OCI-LY7 (cell line): ENCODE results near the gene SLC47A1. TPM values are rescaled to one million over a fixed set of nuclear protein-coding genes. Genes with fewer than 3 reads are reported as not detected.

Source experiments
- BruUV-seq: library from RNA; stranded (reverse); fragments of 400-500 nt; replicated peaks from 2 replicates; lab custom pipeline; 2021; lab: Mats Ljungman, UMichigan
- CTCF ChIA-PET: fragments of 300-600 bp; sonication (Branson Sonifier 250); formaldehyde crosslinking; loops from one replicate; lab custom pipeline; 2022; ENCODE audit warnings: antibody characterized with exemption; ENCODE audit not compliant: unreplicated experiment; lab: Charles Lee
- POLR2A ChIA-PET: fragments of 300-600 bp; sonication (Branson Sonifier 250); formaldehyde crosslinking; loops from one replicate; lab custom pipeline; 2022; ENCODE audit warnings: antibody characterized with exemption; lab: Charles Lee
- DNase-seq: peaks from one replicate; pipeline ENCODE4 v3.0.0-alpha.2; 2015; ENCODE audit warnings: low spot score
- H2AFZ ChIP-seq: fragments of 200-600 bp; sonication (generic), shearing (Covaris generic); 2 replicates; pipeline ENCODE4 v1.6.1; 2014; ENCODE audit warnings: mild to moderate bottlenecking, antibody characterized with exemption, low read length, moderate library complexity
- H3K27ac ChIP-seq: fragments of 200-600 bp; sonication (generic); 2 replicates; pipeline ENCODE4 v1.5.1; 2014; ENCODE audit warnings: mixed run types, low read depth, mild to moderate bottlenecking, moderate library complexity, low read length, inconsistent platforms; ENCODE audit not compliant: poor library complexity, severe bottlenecking
- H3K36me3 ChIP-seq: fragments of 200-600 bp; sonication (generic); 2 replicates; pipeline ENCODE4 v1.6.1; 2014; ENCODE audit warnings: mild to moderate bottlenecking, antibody characterized with exemption, low read length, moderate library complexity, mixed read lengths; ENCODE audit not compliant: insufficient read depth
- H3K4me1 ChIP-seq: fragments of 200-600 bp; sonication (generic); 2 replicates; pipeline ENCODE4 v1.5.1; 2014; ENCODE audit warnings: mild to moderate bottlenecking, low read length; ENCODE audit not compliant: insufficient read depth, poor library complexity, severe bottlenecking
- H3K4me2 ChIP-seq: fragments of 200-600 bp; sonication (generic); 2 replicates; pipeline ENCODE4 v1.6.1; 2014; ENCODE audit warnings: mild to moderate bottlenecking, low read length
- H3K4me3 ChIP-seq: fragments of 200-600 bp; sonication (generic); 2 replicates; pipeline ENCODE4 v1.5.1; 2014; ENCODE audit warnings: mild to moderate bottlenecking, low read depth, low read length; ENCODE audit not compliant: poor library complexity, severe bottlenecking
- H3K79me2 ChIP-seq: fragments of 200-600 bp; sonication (generic); 2 replicates; pipeline ENCODE4 v1.6.1; 2016; ENCODE audit warnings: low read depth, mild to moderate bottlenecking, low read length, moderate library complexity, mixed read lengths; ENCODE audit not compliant: insufficient read depth
- H3K9me2 ChIP-seq: fragments of 200-600 bp; sonication (generic); 2 replicates; pipeline ENCODE4 v1.6.1; 2016; ENCODE audit warnings: mild to moderate bottlenecking, low read length, mixed read lengths; ENCODE audit not compliant: insufficient read depth
- H3K9me3 ChIP-seq: fragments of 200-600 bp; sonication (generic); 2 replicates; pipeline ENCODE4 v1.6.1; 2014; ENCODE audit warnings: mild to moderate bottlenecking, mixed run types, low read length, mixed read lengths
- H4K20me1 ChIP-seq: fragments of 200-600 bp; sonication (generic); 2 replicates; pipeline ENCODE4 v1.6.1; 2014; ENCODE audit warnings: mild to moderate bottlenecking, antibody characterized with exemption, low read length, moderate library complexity, mixed read lengths; ENCODE audit not compliant: insufficient read depth
- CTCF ChIP-seq: fragments of 200-600 bp; sonication (generic); conservative IDR thresholded peaks from 2 replicates; pipeline ENCODE4 v1.5.1; 2014; ENCODE audit warnings: mild to moderate bottlenecking, antibody characterized with exemption, low read length, moderate library complexity, mixed read lengths
- EZH2phosphoT487 ChIP-seq: fragments of 200-600 bp; sonication (generic); IDR thresholded peaks from 2 replicates; pipeline ENCODE4 v1.6.1; 2018; ENCODE audit warnings: low read depth, borderline replicate concordance, mild to moderate bottlenecking, mixed run types, antibody characterized with exemption, low read length, moderate library complexity, mixed read lengths
- intact Hi-C: fragments of 100-400 bp; cut with micrococcal nuclease; formaldehyde crosslinking; loops from one replicate; pipeline ENCODE4 v1.10.0; 2022; ENCODE audit not compliant: unreplicated experiment
- total RNA-seq, 2 experiments: library from RNA; depleted of rRNA in 1 of 2; stranded (reverse); fragments of >200 nt in 1 of 2; shearing (Covaris generic) in 1 of 2; gene quantifications; 2 replicates each; pipeline ENCODE4 v1.2.3, GENCODE V29; 2014 to 2022

Gene SLC47A1
- total RNA-seq, 2 experiments from 2014 or later: not detected

GRCh38 chr17:19555746-19556145, 22.1 kb downstream of the SLC47A1 start:
- intact Hi-C loops: no loop called here

GRCh38 chr17:19558946-19559345, 25.3 kb downstream of the SLC47A1 start:
- DNase-seq: no peak
- Histone ChIP-seq H4K20me1 (no peaks in the 10 kb centered on the region), H3K4me1 (peaks cover 8% of the 10 kb centered on the region), H3K79me2 (no peaks in the 10 kb centered on the region), H3K36me3 (no peaks in the 10 kb centered on the region), H2AFZ (no peak overlapping the region), H3K9me2 (no peaks in the 10 kb centered on the region), H3K9me3 (no peaks in the 10 kb centered on the region), H3K27ac (no peak overlapping the region), H3K4me3 (no peak overlapping the region), H3K4me2 (no peak overlapping the region)
- BruUV-seq: no TSS peak
- CTCF ChIA-PET: no interaction called here
- intact Hi-C loops: no loop called here
- TF ChIP-seq EZH2phosphoT487 (no peak), CTCF (no peak)
- POLR2A ChIA-PET: no interaction called here

More at GRCh38 chr17:19555746-19556145, 22.1 kb downstream of the SLC47A1 start:
- POLR2A ChIA-PET: interaction anchor here (0.6 kb wide), 2 partner anchors 8 to 45 kb away, joined by 3 to 4 read pairs; no protein-coding TSS in a partner anchor
- CTCF ChIA-PET: no interaction called here
- no peaks in the 10 kb centered on the region for H3K9me2 ChIP-seq
- H3K4me2 ChIP-seq: no peak overlapping the region
- BruUV-seq: no TSS peak
- no peak for DNase-seq
- no peak overlapping the region for H2AFZ ChIP-seq
- peaks cover 8% of the 10 kb centered on the region for H3K4me1 ChIP-seq
- no peaks in the 10 kb centered on the region for H3K79me2 ChIP-seq
- no peak for TF ChIP-seq CTCF
- no peak for TF ChIP-seq EZH2phosphoT487
- no peaks in the 10 kb centered on the region for H4K20me1 ChIP-seq
- H3K27ac ChIP-seq: no peak overlapping the region
- H3K4me3 ChIP-seq: no peak overlapping the region
- no peaks in the 10 kb centered on the region for H3K36me3 ChIP-seq
- no peaks in the 10 kb centered on the region for H3K9me3 ChIP-seq

- no peak for DNase-seq
- Histone ChIP-seq H3K4me3 (no peak overlapping the region), H3K27ac (no peak overlapping the region), H4K20me1 (no peaks in the 10 kb centered on the region), H3K4me2 (no peak overlapping the region), H3K36me3 (no peaks in the 10 kb centered on the region), H2AFZ (no peak overlapping the region), H3K79me2 (no peaks in the 10 kb centered on the region), H3K4me1 (peaks cover 8% of the 10 kb centered on the region), H3K9me2 (no peaks in the 10 kb centered on the region), H3K9me3 (no peaks in the 10 kb centered on the region)
- no peak for TF ChIP-seq CTCF
- TF ChIP-seq EZH2phosphoT487: no peak
- intact Hi-C loops: no loop called here
- ChIA-PET POLR2A (no interaction called here), CTCF (no interaction called here)
- no TSS peak for BruUV-seq
These were observed 28.2 kb downstream of the SLC47A1 start for GRCh38 chr17:19561697-19562318.
